ENCODE measurements around the gene TMA7B. TPM values are rescaled to one million over a fixed set of nuclear protein-coding genes. Genes with fewer than 3 reads are reported as not detected.

TMA7B gene
- total and polyA plus RNA-seq, 8 donors: 0.13 to 0.17 TPM; not detected in 6

- intact Hi-C loops (cut with DNase I): no loop called here
- FAIRE-seq (no peak), ATAC-seq (peak in 2 of 4 donors; percentile 65 to 67)
Measured at GRCh38 chr22:39941601-39942000, 18.6 kb upstream of the TMA7B start.

GRCh38 chr22:39942439-39943230 lies 17.6 kb upstream of the TMA7B start:
- Histone ChIP-seq H3K4me3 (no peak overlapping the region), H3K27ac (no peak overlapping the region), H3K36me3 (no peaks in the 10 kb centered on the region), H3K4me1 (no peaks in the 10 kb centered on the region), H3K9me3 (no peaks in the 10 kb centered on the region), H3K27me3 (no peaks in the 10 kb centered on the region)
- no peak for DNase-seq
- intact Hi-C loops (cut with DNase I): no loop called here
- ATAC-seq: no peak
- FAIRE-seq: no peak
- WGBS, 2 donors: 83 to 90% methylated on average over 8 of the region's 8 CpGs
- no peak for TF ChIP-seq CTCF (IDR thresholded peaks at IDR 0.05)

More at GRCh38 chr22:39941601-39942000, 18.6 kb upstream of the TMA7B start:
- 61 to 62% methylated on average over 2 of the region's 2 CpGs for WGBS, 2 donors
- Histone ChIP-seq H3K27me3 (no peaks in the 10 kb centered on the region), H3K4me1 (no peaks in the 10 kb centered on the region), H3K4me3 (no peak overlapping the region), H3K36me3 (no peaks in the 10 kb centered on the region), H3K27ac (no peak overlapping the region), H3K9me3 (no peaks in the 10 kb centered on the region)
- DNase-seq: no peak
- TF ChIP-seq CTCF (IDR thresholded peaks at IDR 0.05): no peak

DNA sequence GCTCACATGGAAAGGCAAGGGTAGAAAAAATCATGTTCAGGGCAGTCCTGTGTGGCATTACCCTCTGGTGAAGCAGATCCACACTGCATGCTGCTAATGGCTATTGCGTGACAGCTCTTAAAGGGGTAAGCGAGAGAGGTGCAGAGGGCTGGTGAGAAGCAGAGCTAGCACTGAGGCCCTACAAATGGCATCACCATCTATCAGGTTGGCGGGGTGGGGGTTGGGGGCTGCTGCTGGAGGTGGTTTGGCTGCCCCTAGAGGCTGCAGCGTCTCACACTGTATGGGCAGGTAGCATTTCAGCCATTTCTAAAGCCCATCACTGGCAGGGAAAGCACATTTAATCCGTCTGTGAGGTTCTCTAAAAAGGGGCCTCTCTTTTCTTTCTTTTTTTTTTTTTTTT lies 16.9 kb upstream of the TMA7B start:
- no peak for FAIRE-seq
- Histone ChIP-seq H3K4me1 (no peaks in the 10 kb centered on the region), H3K9me3 (no peaks in the 10 kb centered on the region), H3K27ac (no peak overlapping the region), H3K27me3 (no peaks in the 10 kb centered on the region), H3K36me3 (no peaks in the 10 kb centered on the region), H3K4me3 (no peak overlapping the region)
- WGBS, 2 donors: 79 to 83% methylated on average over 5 of the region's 5 CpGs
- peak in 1 of 4 donors; percentile 26 for ATAC-seq
- no peak for TF ChIP-seq CTCF (IDR thresholded peaks at IDR 0.05)
- no peak for DNase-seq
- intact Hi-C loops (cut with DNase I): no loop called here

DNA sequence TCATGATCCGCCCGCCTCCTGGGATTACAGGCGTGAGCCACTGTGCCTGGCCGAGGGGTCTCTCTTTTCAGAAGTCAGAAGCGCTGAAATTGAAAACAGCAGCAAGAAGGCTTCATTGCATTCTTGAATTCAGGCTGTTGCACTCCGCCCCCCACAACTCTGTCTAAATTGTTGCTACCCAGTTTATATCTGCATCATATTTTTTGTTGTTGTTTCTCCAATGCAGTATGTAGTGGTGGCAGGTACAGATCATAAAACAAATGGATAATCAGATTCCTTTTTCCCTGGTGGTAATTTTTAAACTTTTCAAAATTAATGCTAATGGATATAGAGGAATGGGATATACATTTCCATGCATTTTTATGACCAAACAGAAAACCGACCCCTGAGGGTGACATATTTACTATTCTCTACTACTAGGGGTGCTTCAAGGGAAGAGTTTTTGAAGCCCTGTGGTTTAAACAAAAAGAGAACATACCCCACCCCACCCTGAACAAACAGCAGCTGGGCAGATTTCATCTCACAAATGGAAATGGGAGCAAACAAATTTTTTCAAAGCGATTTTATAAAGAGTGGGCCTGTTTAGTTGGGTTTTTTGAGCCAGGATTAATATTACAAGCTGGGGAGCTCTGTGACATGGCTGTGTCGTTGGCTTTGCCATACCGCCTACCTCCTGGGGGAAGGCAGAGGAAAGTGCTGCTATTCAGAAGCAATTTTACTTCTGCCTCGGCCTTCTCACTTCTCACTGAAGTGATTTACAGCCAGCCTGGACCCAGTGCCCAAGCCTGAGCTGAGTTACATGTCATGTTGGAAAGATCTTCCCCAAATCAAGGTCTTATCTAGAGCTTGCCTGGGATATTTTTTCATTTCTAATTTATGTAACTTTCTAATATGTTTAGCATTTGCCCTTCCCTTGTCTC lies 16.0 kb upstream of the TMA7B start:
- no peaks in the 10 kb centered on the region for H3K9me3 ChIP-seq
- H3K36me3 ChIP-seq: no peaks in the 10 kb centered on the region
- TF ChIP-seq CTCF (IDR thresholded peaks at IDR 0.05): no peak
- intact Hi-C loops (cut with DNase I): no loop called here
- FAIRE-seq (no peak), ATAC-seq (no peak), DNase-seq (no peak)
- no peak overlapping the region for H3K4me3 ChIP-seq
- H3K27ac ChIP-seq: no peak overlapping the region
- H3K27me3 ChIP-seq: no peaks in the 10 kb centered on the region
- H3K4me1 ChIP-seq: no peaks in the 10 kb centered on the region
- WGBS, 2 donors: 81 to 84% methylated on average over 11 of the region's 11 CpGs
